Psoas muscle (tissue), 8 donors: Measurements from ENCODE around the gene CLEC16A. TPM values are rescaled to one million over a fixed set of nuclear protein-coding genes. Genes with fewer than 3 reads are reported as not detected.

Experiments
- ATAC-seq, 4 donors: fragments of 200-7000 bp; cut with Tn5 transposase; one replicate each; pipeline ENCODE4 v1.9.1; 2020; ENCODE audit warnings: moderate library complexity in 3 of 4, mild to moderate bottlenecking in 2 of 4
- DNase-seq, 2 donors: peaks; one replicate each; pipeline ENCODE4 v3.0.0-alpha.2; 2020
- H3K27ac ChIP-seq: fragments of 200-600 bp; one replicate; pipeline ENCODE4 v1.8.0; 2022
- H3K27me3 ChIP-seq, 3 donors: fragments of 200-600 bp in 1 of 3; one replicate each; pipeline versions ENCODE4 v1.6.1 to v1.8.0; 2013 to 2022; ENCODE audit warnings: low read length in 2 of 3, mild to moderate bottlenecking in 2 of 3, moderate library complexity in 1 of 3; ENCODE audit not compliant: insufficient read depth in 3 of 3
- H3K36me3 ChIP-seq, 2 donors: fragments of 200-600 bp in 1 of 2; one replicate each; pipeline versions ENCODE4 v1.6.1 to v1.8.0; 2013 to 2022; ENCODE audit warnings: low read depth in 1 of 2, mild to moderate bottlenecking in 1 of 2, moderate library complexity in 1 of 2; ENCODE audit not compliant: insufficient read depth in 1 of 2
- H3K4me1 ChIP-seq: fragments of 200-600 bp; one replicate; pipeline ENCODE4 v1.8.0; 2022
- H3K4me3 ChIP-seq: fragments of 200-600 bp; one replicate; pipeline ENCODE4 v1.8.0; 2022; ENCODE audit warnings: mild to moderate bottlenecking
- H3K9me3 ChIP-seq: fragments of 200-600 bp; one replicate; pipeline ENCODE4 v1.8.0; 2022
- WGBS, 3 donors: extraction: QIAGEN DNeasy Blood & Tissue Kit; methylation state at CpG; one replicate each; pipeline versions ENCODE4 v1.1.6 to v1.1.7; 2013; 5-methylcytosine and 5-hydroxymethylcytosine counted together
- intact Hi-C, 2 donors: fragments of 100-400 bp; cut with DNase I; formaldehyde crosslinking; loops; one replicate each; pipeline versions ENCODE4 v1.11.0 to v1.14.2; 2022
- polyA plus RNA-seq, 3 donors: library from polyadenylated mRNA; stranded (reverse); fragments of 200-250 nt; gene quantifications; one replicate each; pipeline ENCODE4 v1.2.3, GENCODE V29; 2013
- total RNA-seq, 4 donors: library from RNA; stranded (reverse); fragmentation: NEBNext Ultra II Directional in 2 of 4; extraction: Animal tissue kit (Norgen Biotek cat#: 25700) in 2 of 4; gene quantifications; one replicate each; pipeline versions ENCODE4 v1.2.1 to v1.2.4, GENCODE V29; 2021 to 2023
- TF ChIP-seq, protein P1 (sequence below): fragments of 200-600 bp; IDR thresholded peaks from one replicate; pipeline ENCODE4 v1.8.0; 2022; ENCODE audit warnings: antibody characterized with exemption
- donor health status: healthy with polysubstance abuse.
- donor health status: DM: no; HTN: no; CAD: no; lungs with moderate emphysema.
- donor health status: Bipolar disorder and iron deficiency.
- donor health status: healthy.
- donor health status: DM: yes; HTN: yes; CAD: no.
- donor health status: DM: no; HTN: no; CAD: no.
- donor health status: DM: no; HTN: no; CAD: no.
- donor health status: DM: yes; HTN: yes; CAD: no.

CLEC16A gene
- total and polyA plus RNA-seq, 7 donors = 13.1 to 28.1 (median 21.4) TPM

DNA sequence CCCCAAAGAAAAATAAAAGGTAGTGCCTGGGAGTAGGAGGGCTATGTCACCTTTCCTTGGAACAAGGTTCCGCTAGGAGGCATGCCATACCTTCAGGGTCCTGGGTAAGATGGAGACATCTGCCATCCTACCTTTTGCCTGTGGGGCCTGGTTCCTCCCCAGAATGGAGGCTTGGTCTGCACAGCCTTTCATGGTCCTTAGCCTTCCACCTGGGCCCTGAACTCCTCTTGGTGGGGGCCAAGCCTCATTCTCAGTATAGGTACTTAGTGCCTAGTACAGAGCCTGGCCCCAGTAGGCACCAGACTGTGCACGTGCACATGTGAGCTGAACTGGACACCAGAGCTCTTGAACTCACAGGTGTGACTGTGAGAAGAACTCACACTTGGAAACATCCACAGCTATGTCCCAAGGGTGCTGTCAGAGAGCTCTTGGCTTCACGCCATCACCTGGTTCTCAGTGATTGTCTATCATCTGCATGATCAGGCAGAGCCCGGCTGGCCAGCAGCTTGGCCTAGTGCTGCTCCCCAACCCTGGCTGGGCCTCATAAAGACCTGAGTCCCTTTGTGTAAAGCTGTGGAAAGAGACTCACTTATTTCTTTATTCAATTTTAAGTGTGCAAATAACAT is 168.5 kb downstream of the CLEC16A start:
- TF ChIP-seq, protein P1, sequence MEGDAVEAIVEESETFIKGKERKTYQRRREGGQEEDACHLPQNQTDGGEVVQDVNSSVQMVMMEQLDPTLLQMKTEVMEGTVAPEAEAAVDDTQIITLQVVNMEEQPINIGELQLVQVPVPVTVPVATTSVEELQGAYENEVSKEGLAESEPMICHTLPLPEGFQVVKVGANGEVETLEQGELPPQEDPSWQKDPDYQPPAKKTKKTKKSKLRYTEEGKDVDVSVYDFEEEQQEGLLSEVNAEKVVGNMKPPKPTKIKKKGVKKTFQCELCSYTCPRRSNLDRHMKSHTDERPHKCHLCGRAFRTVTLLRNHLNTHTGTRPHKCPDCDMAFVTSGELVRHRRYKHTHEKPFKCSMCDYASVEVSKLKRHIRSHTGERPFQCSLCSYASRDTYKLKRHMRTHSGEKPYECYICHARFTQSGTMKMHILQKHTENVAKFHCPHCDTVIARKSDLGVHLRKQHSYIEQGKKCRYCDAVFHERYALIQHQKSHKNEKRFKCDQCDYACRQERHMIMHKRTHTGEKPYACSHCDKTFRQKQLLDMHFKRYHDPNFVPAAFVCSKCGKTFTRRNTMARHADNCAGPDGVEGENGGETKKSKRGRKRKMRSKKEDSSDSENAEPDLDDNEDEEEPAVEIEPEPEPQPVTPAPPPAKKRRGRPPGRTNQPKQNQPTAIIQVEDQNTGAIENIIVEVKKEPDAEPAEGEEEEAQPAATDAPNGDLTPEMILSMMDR = no peak
- 65 to 81% (median 70%) methylated on average over 4 of the region's 4 CpGs for WGBS, 3 donors
- intact Hi-C loops = no loop called here
- no peak overlapping the region for H3K27ac ChIP-seq
- H3K36me3 ChIP-seq = peaks cover 0 to 5% of the 10 kb centered on the region in 2 donors
- H3K27me3 ChIP-seq = no peaks in the 10 kb centered on the region
- no peak for DNase-seq
- H3K4me3 ChIP-seq = no peak overlapping the region
- H3K9me3 ChIP-seq = no peaks in the 10 kb centered on the region
- ATAC-seq = peak in 1 of 4 donors; percentile 43
- no peaks in the 10 kb centered on the region for H3K4me1 ChIP-seq

DNA sequence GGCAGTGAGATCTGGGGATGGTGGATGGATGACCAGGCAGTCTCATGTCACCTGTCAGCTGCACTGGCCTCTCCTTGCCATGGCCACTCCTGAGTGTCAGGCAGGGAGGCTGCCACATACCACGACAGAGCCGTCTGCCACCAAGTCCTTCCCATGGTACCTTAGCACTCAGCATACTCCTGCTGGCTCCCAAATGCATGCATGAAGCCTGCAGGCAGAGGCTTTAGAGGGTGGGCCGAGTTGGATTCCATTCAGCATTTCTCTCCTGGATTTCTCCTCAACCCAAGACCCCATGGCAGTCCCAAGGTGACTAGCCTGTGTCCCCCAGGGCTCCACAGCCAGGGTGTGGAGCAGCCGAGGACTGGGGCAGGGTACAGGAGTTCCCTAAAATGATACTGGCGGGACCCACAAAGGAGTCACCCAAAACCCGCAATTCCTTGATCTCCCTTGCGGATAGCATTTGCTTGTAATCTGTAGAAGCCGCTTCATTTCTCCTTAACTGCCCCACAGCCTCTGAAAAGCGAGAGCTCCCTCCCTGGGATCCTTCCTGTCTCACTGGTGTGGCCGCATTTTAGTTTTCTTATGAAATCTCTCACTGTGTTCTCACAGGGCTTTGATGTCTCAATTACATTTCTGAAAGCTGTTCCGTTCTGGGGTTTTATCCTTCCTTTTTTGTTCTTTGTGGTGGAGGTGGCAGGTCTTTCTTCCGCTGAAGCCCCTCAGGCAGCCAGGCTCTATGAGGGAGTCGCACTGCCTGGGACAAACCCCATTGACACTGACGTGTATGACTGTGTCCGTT is 170.2 kb downstream of the CLEC16A start:
- H3K36me3 ChIP-seq = peaks cover 0 to 5% of the 10 kb centered on the region in 2 donors
- ATAC-seq = no peak
- no peaks in the 10 kb centered on the region for H3K27me3 ChIP-seq
- 91 to 95% (median 92%) methylated on average over 15 of the region's 15 CpGs for WGBS, 3 donors
- no peaks in the 10 kb centered on the region for H3K9me3 ChIP-seq
- no peak overlapping the region for H3K4me3 ChIP-seq
- no peak for DNase-seq
- no peaks in the 10 kb centered on the region for H3K4me1 ChIP-seq
- intact Hi-C loops = no loop called here
- TF ChIP-seq, protein P1 = no peak
- no peak overlapping the region for H3K27ac ChIP-seq

DNA sequence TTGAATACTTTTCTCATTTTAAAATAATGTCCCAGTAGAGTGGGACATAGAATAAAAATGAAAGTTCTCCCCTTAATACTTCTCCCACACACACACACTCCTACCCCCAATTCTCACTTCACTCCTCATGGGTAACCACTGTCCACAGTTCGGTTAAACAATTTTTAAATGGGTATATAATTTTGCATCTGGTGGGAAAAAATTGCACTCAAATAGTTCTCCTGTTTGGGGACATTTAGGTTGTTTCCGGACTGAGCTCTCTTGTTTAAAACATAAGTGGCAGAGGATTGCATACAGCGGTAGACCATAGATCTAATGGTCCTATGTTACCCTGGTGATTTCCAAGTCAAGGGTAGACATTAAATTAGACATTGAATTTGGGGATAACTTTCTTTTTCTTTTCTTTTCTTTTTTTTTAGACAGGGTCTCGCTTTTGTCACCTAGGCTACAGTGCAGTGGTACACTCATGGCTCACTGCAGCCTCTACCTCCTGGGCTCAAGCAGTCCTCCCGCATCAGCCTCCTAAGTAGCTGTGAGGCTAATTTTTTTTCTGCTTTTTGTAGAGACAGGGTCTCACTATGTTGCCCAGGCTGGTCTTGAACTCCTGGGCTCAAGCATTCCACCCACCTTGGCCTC is 173.3 kb downstream of the CLEC16A start:
- DNase-seq = no peak
- Histone ChIP-seq H3K36me3 (peaks cover 0 to 9% of the 10 kb centered on the region in 2 donors), H3K4me3 (no peak overlapping the region), H3K4me1 (peaks cover 12% of the 10 kb centered on the region), H3K9me3 (no peaks in the 10 kb centered on the region), H3K27ac (no peak overlapping the region), H3K27me3 (no peaks in the 10 kb centered on the region)
- no peak for ATAC-seq
- WGBS, 3 donors = 79 to 87% (median 87%) methylated on average over 5 of the region's 5 CpGs
- intact Hi-C loops = no loop called here
- TF ChIP-seq, protein P1 = no peak

DNA sequence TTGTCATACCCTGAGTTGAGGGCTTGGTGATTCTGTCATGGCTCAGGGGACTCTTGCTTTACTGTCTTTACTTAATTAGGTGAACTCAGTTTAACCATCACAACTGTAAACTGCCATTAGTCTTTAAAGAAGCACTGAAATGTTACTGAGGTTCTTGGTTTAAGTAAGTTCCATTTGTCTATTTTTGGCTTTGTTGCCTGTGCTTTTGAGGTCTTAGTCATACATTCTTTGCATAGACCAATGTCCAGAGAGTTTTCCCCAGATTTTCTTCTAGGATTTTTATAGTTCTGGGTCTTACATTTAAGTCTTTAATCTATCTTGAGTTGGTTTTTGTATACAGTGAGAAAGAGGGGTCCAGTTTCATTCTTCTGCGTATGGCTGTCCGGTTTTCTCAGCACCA is 174.1 kb downstream of the CLEC16A start:
- Histone ChIP-seq H3K27ac (no peak overlapping the region), H3K9me3 (no peaks in the 10 kb centered on the region), H3K4me1 (peaks cover 12% of the 10 kb centered on the region), H3K4me3 (no peak overlapping the region), H3K36me3 (peaks cover 0 to 15% of the 10 kb centered on the region in 2 donors), H3K27me3 (no peaks in the 10 kb centered on the region)
- intact Hi-C loops = no loop called here
- WGBS, 3 donors = 45 to 73% (median 67%) methylated on average over 2 of the region's 2 CpGs
- TF ChIP-seq, protein P1 = no peak
- DNase-seq = no peak
- no peak for ATAC-seq
